GM18858 (cell line): ENCODE results near the gene COL27A1.

Experiments
- ATAC-seq: cut with Tn5 transposase; IDR thresholded peaks from one replicate; pipeline ENCODE4 v1.9.1; 2021; ENCODE audit not compliant: unreplicated experiment

COL27A1 gene

DNA sequence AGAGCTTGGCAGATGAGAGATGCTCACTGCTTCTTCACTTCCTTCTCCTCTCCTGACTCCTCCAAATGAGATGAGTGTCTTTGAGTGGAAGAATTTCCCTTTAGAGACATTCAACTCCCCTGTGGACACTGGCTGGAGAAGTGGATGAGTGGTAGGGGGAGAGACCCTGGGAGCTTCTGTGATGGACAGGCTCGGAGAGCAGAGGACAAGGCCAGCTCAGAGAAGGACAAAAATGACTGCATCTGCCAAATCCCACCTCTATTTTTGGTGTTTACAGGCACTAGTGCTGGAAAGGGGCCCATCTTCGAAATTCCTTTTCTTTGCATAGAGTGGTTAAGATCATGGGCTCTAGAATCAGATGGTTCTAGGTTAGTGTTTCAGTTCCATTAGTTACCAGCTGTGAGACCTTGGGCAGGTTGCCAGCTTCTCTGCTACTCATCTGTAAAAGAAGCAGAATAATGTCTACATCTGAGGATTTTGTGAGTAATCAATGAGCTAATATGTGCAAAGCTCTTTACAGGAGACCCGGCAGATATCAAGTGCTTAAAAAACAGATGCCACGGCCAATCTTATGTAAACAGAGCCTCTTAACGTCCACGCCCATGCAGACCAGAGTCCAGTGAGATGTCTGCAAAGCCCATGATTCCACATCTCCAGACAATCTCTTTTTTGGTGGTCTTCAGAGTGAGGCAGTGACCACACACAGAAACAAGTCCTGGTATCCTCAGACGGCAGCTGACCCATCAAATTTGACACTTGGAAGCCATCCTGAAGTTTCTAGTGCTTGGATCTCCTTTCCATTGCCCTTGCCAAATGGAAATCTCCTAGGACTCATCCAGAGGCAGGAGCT, 13.6 kb upstream of the COL27A1 start:
- ATAC-seq, result no peak

DNA sequence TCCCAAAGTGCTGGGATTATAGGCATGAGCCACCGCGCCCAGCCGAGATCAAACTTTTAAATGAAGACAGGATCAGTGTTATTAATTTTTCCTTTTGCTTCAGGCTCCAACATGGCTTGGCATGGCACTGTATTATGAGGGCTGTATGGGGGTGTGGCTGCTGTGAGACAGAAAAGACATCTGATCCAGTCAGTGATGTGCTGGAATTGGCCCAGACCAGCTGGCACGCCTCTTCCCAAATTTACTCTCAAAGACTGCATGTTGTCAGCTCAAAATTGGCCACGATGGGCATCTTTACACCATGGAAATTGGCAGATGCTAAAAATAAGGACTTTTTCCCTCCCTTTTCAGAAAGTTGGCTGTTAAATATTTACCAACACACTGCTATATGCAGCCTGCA, 12.1 kb upstream of the COL27A1 start:
- no peak for ATAC-seq

GRCh38 chr9:114146735-114147134, 8.6 kb upstream of the COL27A1 start:
- no peak for ATAC-seq

DNA sequence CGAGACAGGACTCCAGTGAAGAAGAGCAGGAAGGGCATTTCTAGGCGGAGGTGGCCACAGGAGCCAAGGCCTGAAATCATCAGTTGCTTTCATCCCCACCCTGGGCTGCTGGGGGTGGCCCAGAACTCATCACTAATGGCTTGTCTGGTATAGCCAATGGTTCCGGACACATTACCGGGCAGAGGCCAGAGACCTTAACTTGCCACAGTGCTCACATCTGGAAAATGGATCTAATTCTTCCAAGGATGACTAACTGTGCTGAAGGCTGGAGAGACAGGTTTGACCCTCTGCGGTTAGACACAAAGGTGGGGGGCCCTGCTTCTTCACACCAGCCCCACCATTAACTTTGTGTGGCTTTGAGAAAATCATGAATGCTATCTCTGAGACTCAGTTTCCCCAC, 6.2 kb upstream of the COL27A1 start:
- ATAC-seq, result no peak

GRCh38 chr9:114149765-114150340, 5.5 kb upstream of the COL27A1 start:
- ATAC-seq, result no peak

- no peak for ATAC-seq
These were observed 4.7 kb upstream of the COL27A1 start for GRCh38 chr9:114150608-114151007.

- ATAC-seq, result no peak
These were observed 3.8 kb upstream of the COL27A1 start for GRCh38 chr9:114151426-114151956.

GRCh38 chr9:114153761-114154599, 1.4 kb upstream of the COL27A1 start:
- ATAC-seq, result no peak

DNA sequence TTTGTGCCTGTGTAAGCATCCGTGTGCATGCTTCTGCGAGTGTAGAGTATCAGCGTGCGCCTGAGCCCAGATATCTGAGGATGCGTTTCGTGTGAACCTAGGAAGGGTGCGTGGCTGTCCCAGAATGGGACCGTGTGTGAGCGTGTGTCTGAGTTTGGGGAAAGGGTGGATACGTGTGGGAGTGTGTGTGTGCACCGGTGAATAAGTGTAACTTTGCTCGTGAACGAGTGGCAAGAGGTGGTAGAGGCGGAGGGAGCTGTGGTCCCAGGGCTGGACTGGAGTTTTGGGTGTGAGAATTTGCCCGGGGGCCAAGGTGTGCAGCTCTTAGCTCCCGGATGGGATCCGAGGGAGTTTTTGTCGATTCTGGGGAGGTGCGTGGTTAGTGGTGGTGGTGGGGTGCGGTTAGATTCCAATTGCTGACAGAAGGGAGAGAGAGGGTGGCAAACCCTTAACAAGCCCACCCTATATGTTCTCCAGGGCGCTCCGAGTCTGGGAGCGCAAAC, 686 bp upstream of the COL27A1 start:
- ATAC-seq, result no peak

GRCh38 chr9:114155995-114156656, 789 bp downstream of the COL27A1 start:
- ATAC-seq, result no peak

DNA sequence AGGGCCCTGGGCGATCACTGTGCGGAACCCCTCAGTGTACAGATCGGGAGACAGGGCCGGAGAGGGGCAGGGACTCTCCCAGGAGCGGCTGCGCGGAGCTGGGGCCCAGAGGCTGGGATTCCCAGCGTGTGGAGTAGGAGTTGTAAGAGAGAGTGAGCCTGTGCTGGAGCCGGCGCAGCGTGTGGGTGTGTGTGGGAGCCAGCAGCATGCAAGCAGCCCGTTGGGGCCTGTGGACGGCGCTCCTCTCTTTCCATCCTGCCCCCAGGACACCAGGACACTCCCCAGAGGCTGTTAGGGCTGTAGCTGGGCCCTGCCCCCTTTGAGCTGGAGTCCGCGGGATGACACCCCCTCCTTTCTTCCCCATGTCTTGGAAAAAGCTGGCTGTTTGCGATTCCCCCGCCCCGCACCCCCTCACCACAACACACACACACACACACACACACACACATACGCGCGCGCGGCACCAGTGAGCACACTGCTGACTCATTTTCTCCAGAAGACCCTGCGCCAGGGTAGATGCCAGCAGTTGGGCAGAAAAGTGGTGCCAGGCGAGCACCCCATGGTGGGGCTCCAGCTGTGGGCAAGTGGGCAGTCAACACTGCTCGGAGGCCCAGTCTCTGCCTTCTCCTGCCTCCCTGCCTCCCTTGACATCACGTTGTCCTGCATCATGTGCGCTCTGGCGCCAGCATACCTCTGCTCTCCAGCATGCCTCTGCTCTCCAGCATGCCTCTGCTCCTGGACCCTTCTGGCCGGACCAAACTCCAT, 1.5 kb downstream of the COL27A1 start:
- ATAC-seq, result no peak

GRCh38 chr9:114157516-114158176, 2.3 kb downstream of the COL27A1 start:
- no peak for ATAC-seq

DNA sequence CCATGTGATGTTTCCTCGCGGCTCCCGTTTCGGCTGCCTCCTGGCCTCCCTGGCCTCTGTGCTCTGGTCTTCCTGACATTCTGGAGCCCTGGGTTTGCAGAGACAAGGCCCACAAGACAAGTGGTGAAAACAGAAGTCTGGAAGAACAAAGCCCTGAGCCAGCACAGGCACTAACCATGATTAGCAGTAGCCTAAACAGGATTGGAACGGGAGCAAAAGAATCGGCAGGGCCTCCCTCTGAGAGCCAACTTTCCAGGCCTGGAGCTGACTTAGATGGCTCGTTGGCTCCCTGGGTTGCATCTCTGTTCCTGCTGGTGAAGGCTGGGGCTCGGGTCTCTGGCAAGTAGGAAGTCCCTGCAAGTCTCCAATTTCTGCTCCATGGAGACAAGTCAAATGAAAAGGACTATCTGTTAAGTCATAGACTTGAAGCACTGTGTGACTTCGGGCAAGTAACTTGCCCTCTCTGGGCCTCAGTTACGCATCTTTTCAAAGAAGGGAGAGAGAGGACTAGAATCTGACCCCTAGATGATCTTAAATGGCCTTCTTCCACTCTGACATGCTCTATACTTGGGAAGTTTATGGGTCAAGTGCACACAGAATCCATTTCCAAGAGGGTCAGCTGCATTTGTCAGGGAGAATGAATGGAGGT, 3.3 kb downstream of the COL27A1 start:
- ATAC-seq, result no peak

DNA sequence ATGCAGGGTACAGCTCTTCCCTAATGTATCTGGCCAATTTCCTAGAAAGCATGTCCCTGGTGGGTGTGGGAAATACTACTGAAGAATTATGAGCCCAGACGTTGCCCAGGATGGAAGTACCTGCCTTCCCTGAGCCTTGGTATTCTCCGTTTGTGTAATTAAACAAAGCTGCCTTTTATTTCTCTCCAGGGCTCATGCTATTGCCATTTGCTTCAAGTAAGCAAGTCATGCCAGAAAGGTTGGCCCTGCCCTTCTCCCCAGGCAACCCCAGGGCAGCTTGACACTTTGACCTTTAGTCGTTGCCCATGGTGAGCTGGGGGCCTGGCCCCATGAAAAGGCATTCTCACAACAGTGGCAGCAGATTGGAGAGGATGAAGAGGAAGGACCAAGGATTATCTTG, 4.4 kb downstream of the COL27A1 start:
- no peak for ATAC-seq

DNA sequence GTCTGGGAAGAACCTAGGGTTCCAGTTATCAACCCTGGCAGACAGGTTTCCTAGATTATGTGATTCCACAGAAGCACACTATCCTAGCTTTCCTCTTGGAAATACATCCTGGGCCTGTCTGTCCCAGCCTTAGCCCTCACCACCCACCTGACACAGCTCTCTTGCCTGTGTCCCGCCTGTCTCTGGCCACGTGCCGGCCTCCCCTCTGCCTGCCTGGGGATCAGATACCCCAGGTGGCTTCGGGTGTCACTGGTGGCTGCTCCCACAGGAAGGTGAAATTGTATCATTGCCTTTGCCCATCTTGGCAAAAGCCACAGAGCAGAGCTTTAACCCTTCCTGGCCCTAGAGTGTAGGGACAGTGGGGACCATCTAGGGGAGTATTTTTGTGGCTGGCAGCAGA, 6.2 kb downstream of the COL27A1 start:
- no peak for ATAC-seq

GRCh38 chr9:114163517-114163951, 8.2 kb downstream of the COL27A1 start:
- ATAC-seq, result no peak

DNA sequence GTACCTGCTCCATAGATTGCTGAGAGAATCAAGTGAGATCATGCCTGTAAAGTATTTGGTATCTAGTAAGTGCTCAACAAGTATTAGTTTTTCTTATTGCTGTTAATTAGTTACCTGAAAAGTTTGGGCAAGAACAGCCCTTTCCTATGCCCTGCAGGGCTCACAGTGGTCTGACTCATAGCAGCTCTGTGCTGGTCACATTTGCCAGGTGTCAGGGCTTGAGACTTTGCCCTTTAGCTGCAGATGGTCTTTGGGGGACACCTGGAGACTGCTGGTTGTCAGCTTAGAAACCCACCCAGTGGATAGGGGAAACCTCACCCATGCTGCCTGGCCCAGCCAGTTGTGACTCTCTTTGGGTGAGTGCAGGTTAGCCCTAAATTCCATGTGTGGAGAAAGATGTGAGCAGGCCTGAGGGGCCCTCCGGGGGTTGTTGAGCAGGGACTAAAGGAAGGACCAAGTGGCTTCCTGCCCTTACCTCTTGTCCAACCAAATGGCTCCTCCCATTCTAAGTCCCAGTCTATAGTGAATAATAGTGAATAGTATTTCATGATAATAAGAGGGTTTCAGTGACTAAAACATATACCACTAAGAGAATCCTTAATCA, 9.0 kb downstream of the COL27A1 start:
- no peak for ATAC-seq

DNA sequence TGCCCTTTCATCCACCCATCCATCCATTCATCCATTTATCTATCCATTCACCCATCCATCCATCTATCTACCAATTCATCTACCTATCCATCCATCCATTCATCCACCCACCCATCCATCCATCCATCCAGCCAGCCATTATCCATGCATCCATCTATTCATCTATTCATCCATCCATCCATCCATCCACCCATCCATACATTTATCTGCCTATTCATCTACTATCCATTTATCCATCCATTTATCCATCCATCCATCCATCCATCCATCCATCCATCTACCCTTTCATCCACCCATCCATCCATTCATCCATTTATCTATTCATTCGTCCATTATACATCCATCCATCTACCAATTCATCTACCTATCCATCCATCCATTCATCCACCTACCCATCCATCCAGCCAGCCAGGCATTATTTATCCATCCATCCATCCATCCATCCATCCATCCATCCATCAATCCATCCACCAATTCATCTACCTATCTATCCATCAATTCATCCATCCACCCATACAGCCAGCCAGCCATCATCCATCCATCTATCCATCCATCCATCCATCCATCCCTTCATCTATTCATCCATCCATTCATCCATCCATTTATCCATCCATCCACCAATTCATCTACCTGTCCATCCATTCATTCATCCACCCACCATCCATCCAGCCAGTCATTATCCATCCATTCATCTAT, 10.2 kb downstream of the COL27A1 start:
- ATAC-seq, result no peak
